Activated naive CD4-positive, alpha-beta T cell treated with anti-CD3 and anti-CD28 coated beads, Interleukin-2, amount 10 ng/mL, durations not matched to agents 7 days and 5 days (primary cell): Measurements from ENCODE around the gene NTN1.
A peak's percentile ranks its signal among the peaks of the same experiment; 100 is the strongest.

Experiments used
- CTCF ChIA-PET: fragments of 350-600 bp; sonication (Branson Sonifier 250); formaldehyde crosslinking; loops from one replicate; lab custom pipeline; 2021; ENCODE audit warnings: antibody characterized with exemption; lab: Charles Lee
- DNase-seq: peaks from one replicate; pipeline ENCODE4 v3.0.0-alpha.2; 2020
- H3K27ac Mint-ChIP-seq: one replicate; pipeline ENCODE4 v1.8.0; 2021; ENCODE audit warnings: mild to moderate bottlenecking, moderate library complexity, mixed read lengths
- H3K27me3 Mint-ChIP-seq: one replicate; pipeline ENCODE4 v1.8.0; 2021; ENCODE audit warnings: mild to moderate bottlenecking, mixed read lengths
- H3K36me3 Mint-ChIP-seq: one replicate; pipeline ENCODE4 v1.8.0; 2021; ENCODE audit warnings: mixed read lengths
- H3K4me1 Mint-ChIP-seq: one replicate; pipeline ENCODE4 v1.8.0; 2021; ENCODE audit warnings: mixed read lengths
- H3K4me3 Mint-ChIP-seq: one replicate; pipeline ENCODE4 v1.8.0; 2021; ENCODE audit warnings: mild to moderate bottlenecking, moderate library complexity, mixed read lengths
- H3K9me3 Mint-ChIP-seq: one replicate; pipeline ENCODE4 v1.8.0; 2021; ENCODE audit warnings: mixed read lengths

The NTN1 gene

GRCh38 chr17:9232591-9233270, 211.4 kb downstream of the NTN1 start:
- no peaks in the 10 kb centered on the region for H3K36me3 Mint-ChIP-seq
- no peak for DNase-seq
- H3K27me3 Mint-ChIP-seq: peaks cover 29% of the 10 kb centered on the region
- no peaks in the 10 kb centered on the region for H3K4me1 Mint-ChIP-seq
- no peak overlapping the region for H3K4me3 Mint-ChIP-seq
- CTCF ChIA-PET: no interaction called here
- no peak overlapping the region for H3K27ac Mint-ChIP-seq
- no peaks in the 10 kb centered on the region for H3K9me3 Mint-ChIP-seq

GRCh38 chr17:9233271-9233599, 211.9 kb downstream of the NTN1 start:
- H3K9me3 Mint-ChIP-seq: no peaks in the 10 kb centered on the region
- CTCF ChIA-PET: no interaction called here
- no peak overlapping the region for H3K4me3 Mint-ChIP-seq
- H3K27me3 Mint-ChIP-seq: peaks cover 34% of the 10 kb centered on the region
- H3K4me1 Mint-ChIP-seq: no peaks in the 10 kb centered on the region
- no peak for DNase-seq
- H3K36me3 Mint-ChIP-seq: no peaks in the 10 kb centered on the region
- no peak overlapping the region for H3K27ac Mint-ChIP-seq

GRCh38 chr17:9233761-9234160, 212.5 kb downstream of the NTN1 start:
- no peak for DNase-seq
- CTCF ChIA-PET: no interaction called here
- H3K4me1 Mint-ChIP-seq: peaks cover 1% of the 10 kb centered on the region
- no peaks in the 10 kb centered on the region for H3K9me3 Mint-ChIP-seq
- H3K36me3 Mint-ChIP-seq: no peaks in the 10 kb centered on the region
- H3K4me3 Mint-ChIP-seq: no peak overlapping the region
- no peak overlapping the region for H3K27ac Mint-ChIP-seq
- H3K27me3 Mint-ChIP-seq: peaks cover 38% of the 10 kb centered on the region

GRCh38 chr17:9234389-9234945, 213.2 kb downstream of the NTN1 start:
- peaks cover 44% of the 10 kb centered on the region for H3K27me3 Mint-ChIP-seq
- H3K27ac Mint-ChIP-seq: no peak overlapping the region
- H3K4me3 Mint-ChIP-seq: no peak overlapping the region
- peaks cover 8% of the 10 kb centered on the region for H3K4me1 Mint-ChIP-seq
- CTCF ChIA-PET: no interaction called here
- H3K36me3 Mint-ChIP-seq: no peaks in the 10 kb centered on the region
- no peak for DNase-seq
- no peaks in the 10 kb centered on the region for H3K9me3 Mint-ChIP-seq

- no peak for DNase-seq
- Mint-ChIP-seq H3K27ac (no peak overlapping the region), H3K4me3 (no peak overlapping the region), H3K36me3 (no peaks in the 10 kb centered on the region), H3K4me1 (peaks cover 11% of the 10 kb centered on the region), H3K27me3 (peaks cover 43% of the 10 kb centered on the region), H3K9me3 (no peaks in the 10 kb centered on the region)
- CTCF ChIA-PET: no interaction called here
These were observed 214.0 kb downstream of the NTN1 start for GRCh38 chr17:9235346-9235745.

- DNase-seq: no peak
- Mint-ChIP-seq H3K27ac (no peak overlapping the region), H3K9me3 (no peaks in the 10 kb centered on the region), H3K4me1 (peaks cover 11% of the 10 kb centered on the region), H3K27me3 (peaks cover 47% of the 10 kb centered on the region), H3K4me3 (no peak overlapping the region), H3K36me3 (no peaks in the 10 kb centered on the region)
- CTCF ChIA-PET: no interaction called here
These were observed 215.2 kb downstream of the NTN1 start for GRCh38 chr17:9236286-9237052.

- CTCF ChIA-PET: no interaction called here
- no peaks in the 10 kb centered on the region for H3K36me3 Mint-ChIP-seq
- H3K4me1 Mint-ChIP-seq: peaks cover 11% of the 10 kb centered on the region
- peaks cover 50% of the 10 kb centered on the region for H3K27me3 Mint-ChIP-seq
- no peak overlapping the region for H3K4me3 Mint-ChIP-seq
- H3K9me3 Mint-ChIP-seq: no peaks in the 10 kb centered on the region
- no peak overlapping the region for H3K27ac Mint-ChIP-seq
- no peak for DNase-seq
These were observed 215.7 kb downstream of the NTN1 start for GRCh38 chr17:9237053-9237410.

GRCh38 chr17:9237661-9238301, 216.5 kb downstream of the NTN1 start:
- peaks cover 11% of the 10 kb centered on the region for H3K4me1 Mint-ChIP-seq
- no peaks in the 10 kb centered on the region for H3K9me3 Mint-ChIP-seq
- no peaks in the 10 kb centered on the region for H3K36me3 Mint-ChIP-seq
- H3K27ac Mint-ChIP-seq: no peak overlapping the region
- no peak for DNase-seq
- CTCF ChIA-PET: no interaction called here
- H3K4me3 Mint-ChIP-seq: no peak overlapping the region
- H3K27me3 Mint-ChIP-seq: peaks cover 46% of the 10 kb centered on the region

GRCh38 chr17:9238340-9239245, 217.3 kb downstream of the NTN1 start:
- CTCF ChIA-PET: no interaction called here
- Mint-ChIP-seq H3K4me1 (peaks cover 11% of the 10 kb centered on the region), H3K36me3 (no peaks in the 10 kb centered on the region), H3K27me3 (peaks cover 39% of the 10 kb centered on the region), H3K27ac (no peak overlapping the region), H3K9me3 (no peaks in the 10 kb centered on the region), H3K4me3 (peak overlapping the region; percentile 66)
- DNase-seq: no peak

- CTCF ChIA-PET: interaction anchor here (0.6 kb wide), 1 partner anchor 51 kb away, joined by 3 read pairs; no protein-coding TSS in a partner anchor
- Mint-ChIP-seq H3K27ac (no peak overlapping the region), H3K36me3 (no peaks in the 10 kb centered on the region), H3K4me1 (peaks cover 11% of the 10 kb centered on the region), H3K9me3 (no peaks in the 10 kb centered on the region), H3K27me3 (peaks cover 32% of the 10 kb centered on the region), H3K4me3 (peak overlapping the region; percentile 66)
- peak; percentile 34 for DNase-seq
These were observed 218.0 kb downstream of the NTN1 start for GRCh38 chr17:9239246-9239792.

- Mint-ChIP-seq H3K9me3 (no peaks in the 10 kb centered on the region), H3K36me3 (no peaks in the 10 kb centered on the region), H3K4me1 (peaks cover 11% of the 10 kb centered on the region), H3K4me3 (peak overlapping the region; percentile 66), H3K27me3 (peaks cover 30% of the 10 kb centered on the region), H3K27ac (no peak overlapping the region)
- DNase-seq: peak; percentile 72
- CTCF ChIA-PET: interaction anchor here (0.6 kb wide), 1 partner anchor 51 kb away, joined by 3 read pairs; no protein-coding TSS in a partner anchor
These were observed 218.7 kb downstream of the NTN1 start for GRCh38 chr17:9239793-9240658.

GRCh38 chr17:9240659-9241370, 219.5 kb downstream of the NTN1 start:
- Mint-ChIP-seq H3K4me3 (peak overlapping the region; percentile 21), H3K9me3 (no peaks in the 10 kb centered on the region), H3K27me3 (peaks cover 30% of the 10 kb centered on the region), H3K36me3 (no peaks in the 10 kb centered on the region), H3K4me1 (peaks cover 11% of the 10 kb centered on the region), H3K27ac (no peak overlapping the region)
- no peak for DNase-seq
- CTCF ChIA-PET: interaction anchor here (0.6 kb wide), 1 partner anchor 92 kb away, joined by 3 read pairs; no protein-coding TSS in a partner anchor
